Measurements from ENCODE around the gene HTR6.

DNA sequence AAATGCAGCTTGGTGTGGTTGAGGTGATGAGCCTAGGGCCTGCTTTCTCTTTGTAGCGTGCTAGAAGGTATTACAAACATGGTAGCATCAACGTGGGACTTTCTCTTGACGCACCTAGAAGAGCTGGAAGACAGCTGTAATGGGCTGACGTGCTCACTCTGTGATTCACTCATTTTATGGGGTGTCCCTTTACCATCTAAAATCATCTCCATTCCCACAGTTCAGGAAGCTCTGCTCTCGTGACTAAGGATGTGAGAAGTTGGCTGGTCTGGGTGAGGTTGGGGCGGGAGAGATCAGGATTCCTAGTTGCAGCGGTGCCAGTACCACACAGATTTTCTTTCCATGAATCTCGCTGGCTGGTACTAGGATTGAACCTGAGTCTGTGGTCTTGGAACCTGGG is 4.2 kb downstream of the HTR6 start:
- TF ChIP-seq RAD21 (conservative IDR thresholded peaks at IDR 0.05) (no peak), POLR2AphosphoS5 (IDR thresholded peaks at IDR 0.05) (no peak), EP300 (conservative IDR thresholded peaks at IDR 0.05; ENCODE audit: poor library complexity, severe bottlenecking) (no peak), TAF1 (IDR thresholded peaks at IDR 0.05; ENCODE audit: low read depth) (no peak)
- TF ChIP-seq, protein P1, sequence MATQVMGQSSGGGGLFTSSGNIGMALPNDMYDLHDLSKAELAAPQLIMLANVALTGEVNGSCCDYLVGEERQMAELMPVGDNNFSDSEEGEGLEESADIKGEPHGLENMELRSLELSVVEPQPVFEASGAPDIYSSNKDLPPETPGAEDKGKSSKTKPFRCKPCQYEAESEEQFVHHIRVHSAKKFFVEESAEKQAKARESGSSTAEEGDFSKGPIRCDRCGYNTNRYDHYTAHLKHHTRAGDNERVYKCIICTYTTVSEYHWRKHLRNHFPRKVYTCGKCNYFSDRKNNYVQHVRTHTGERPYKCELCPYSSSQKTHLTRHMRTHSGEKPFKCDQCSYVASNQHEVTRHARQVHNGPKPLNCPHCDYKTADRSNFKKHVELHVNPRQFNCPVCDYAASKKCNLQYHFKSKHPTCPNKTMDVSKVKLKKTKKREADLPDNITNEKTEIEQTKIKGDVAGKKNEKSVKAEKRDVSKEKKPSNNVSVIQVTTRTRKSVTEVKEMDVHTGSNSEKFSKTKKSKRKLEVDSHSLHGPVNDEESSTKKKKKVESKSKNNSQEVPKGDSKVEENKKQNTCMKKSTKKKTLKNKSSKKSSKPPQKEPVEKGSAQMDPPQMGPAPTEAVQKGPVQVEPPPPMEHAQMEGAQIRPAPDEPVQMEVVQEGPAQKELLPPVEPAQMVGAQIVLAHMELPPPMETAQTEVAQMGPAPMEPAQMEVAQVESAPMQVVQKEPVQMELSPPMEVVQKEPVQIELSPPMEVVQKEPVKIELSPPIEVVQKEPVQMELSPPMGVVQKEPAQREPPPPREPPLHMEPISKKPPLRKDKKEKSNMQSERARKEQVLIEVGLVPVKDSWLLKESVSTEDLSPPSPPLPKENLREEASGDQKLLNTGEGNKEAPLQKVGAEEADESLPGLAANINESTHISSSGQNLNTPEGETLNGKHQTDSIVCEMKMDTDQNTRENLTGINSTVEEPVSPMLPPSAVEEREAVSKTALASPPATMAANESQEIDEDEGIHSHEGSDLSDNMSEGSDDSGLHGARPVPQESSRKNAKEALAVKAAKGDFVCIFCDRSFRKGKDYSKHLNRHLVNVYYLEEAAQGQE (IDR thresholded peaks at IDR 0.05; ENCODE audit: borderline replicate concordance), result no peak
- TF ChIP-seq, protein P2, sequence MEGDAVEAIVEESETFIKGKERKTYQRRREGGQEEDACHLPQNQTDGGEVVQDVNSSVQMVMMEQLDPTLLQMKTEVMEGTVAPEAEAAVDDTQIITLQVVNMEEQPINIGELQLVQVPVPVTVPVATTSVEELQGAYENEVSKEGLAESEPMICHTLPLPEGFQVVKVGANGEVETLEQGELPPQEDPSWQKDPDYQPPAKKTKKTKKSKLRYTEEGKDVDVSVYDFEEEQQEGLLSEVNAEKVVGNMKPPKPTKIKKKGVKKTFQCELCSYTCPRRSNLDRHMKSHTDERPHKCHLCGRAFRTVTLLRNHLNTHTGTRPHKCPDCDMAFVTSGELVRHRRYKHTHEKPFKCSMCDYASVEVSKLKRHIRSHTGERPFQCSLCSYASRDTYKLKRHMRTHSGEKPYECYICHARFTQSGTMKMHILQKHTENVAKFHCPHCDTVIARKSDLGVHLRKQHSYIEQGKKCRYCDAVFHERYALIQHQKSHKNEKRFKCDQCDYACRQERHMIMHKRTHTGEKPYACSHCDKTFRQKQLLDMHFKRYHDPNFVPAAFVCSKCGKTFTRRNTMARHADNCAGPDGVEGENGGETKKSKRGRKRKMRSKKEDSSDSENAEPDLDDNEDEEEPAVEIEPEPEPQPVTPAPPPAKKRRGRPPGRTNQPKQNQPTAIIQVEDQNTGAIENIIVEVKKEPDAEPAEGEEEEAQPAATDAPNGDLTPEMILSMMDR (IDR thresholded peaks at IDR 0.05; ENCODE audit: poor library complexity, severe bottlenecking), result no peak

Data from neural cell (in vitro differentiated cells).